Left lobe of liver (tissue), 2 donors: Measurements from ENCODE around the gene ZNG1F. TPM values are rescaled to one million over a fixed set of nuclear protein-coding genes. Genes with fewer than 3 reads are reported as not detected.
"Not testable (repeated sequence)": the region's sequence is repeated elsewhere in the genome, so short reads cannot be mapped to it uniquely, and the experiment has no call there.

Source experiments
- ATAC-seq: fragments of 200-7000 bp; cut with Tn5 transposase; one replicate; pipeline ENCODE4 v1.9.1; 2020; ENCODE audit warnings: mild to moderate bottlenecking, moderate library complexity
- DNase-seq: peaks from one replicate; pipeline ENCODE4 v3.0.0-alpha.2; 2020; ENCODE audit warnings: low spot score
- total RNA-seq: library from RNA; stranded (reverse); gene quantifications from one replicate; pipeline ENCODE4 v1.2.1, GENCODE V29; 2021
- donor health status: DM: no; HTN: no; CAD: no; lungs with moderate emphysema.
- donor health status: DM: no; HTN: yes; CAD: no.

Gene ZNG1F
- total RNA-seq: 2.0 TPM

GRCh38 chr9:41189217-41189616, at the start of gene ZNG1F:
TSS of gene ZNG1F (minus strand) at chr9:41189317. CDS start at chr9:41189258, 59 bp downstream.
- not testable (repeated sequence) for DNase-seq

DNA sequence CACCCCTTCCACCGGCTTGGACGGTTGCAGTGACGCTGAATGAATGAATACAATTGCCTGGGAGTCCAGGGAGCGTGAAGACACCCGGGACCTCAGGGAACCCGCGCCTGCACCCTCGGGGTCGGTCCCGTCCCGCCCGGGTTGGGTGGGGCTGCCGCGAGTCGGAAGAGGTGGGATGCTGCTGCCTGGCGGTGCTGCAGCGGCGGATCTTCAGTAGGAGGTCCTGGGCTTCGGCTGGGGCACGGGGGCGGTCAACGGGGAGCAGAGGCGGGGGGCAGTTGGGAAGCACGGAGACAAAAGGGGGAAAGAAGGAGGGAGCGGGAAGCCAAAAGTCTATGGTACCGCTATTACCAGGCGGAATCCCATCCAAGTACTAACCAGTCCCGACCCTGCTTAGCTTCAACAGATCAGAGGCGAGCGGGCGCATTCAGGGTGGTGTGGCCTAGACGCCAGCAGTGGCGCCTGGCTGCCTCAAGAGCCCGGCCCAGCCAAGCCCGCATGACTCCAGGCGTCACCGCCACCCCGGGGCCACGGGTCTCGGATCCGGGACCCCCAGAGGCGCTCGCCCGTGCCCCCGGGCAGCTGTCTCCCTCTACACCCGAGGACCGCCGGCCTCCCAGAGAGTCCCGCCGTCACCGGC, 48.1 kb upstream of the ZNG1F start:
- DNase-seq, ATAC-seq: not testable (repeated sequence)

More at GRCh38 chr9:41189217-41189616, at the start of gene ZNG1F:
- not testable (repeated sequence) for ATAC-seq

GRCh38 chr9:41236486-41237109, 47.5 kb upstream of the ZNG1F start:
- ATAC-seq, DNase-seq: not testable (repeated sequence)

DNA sequence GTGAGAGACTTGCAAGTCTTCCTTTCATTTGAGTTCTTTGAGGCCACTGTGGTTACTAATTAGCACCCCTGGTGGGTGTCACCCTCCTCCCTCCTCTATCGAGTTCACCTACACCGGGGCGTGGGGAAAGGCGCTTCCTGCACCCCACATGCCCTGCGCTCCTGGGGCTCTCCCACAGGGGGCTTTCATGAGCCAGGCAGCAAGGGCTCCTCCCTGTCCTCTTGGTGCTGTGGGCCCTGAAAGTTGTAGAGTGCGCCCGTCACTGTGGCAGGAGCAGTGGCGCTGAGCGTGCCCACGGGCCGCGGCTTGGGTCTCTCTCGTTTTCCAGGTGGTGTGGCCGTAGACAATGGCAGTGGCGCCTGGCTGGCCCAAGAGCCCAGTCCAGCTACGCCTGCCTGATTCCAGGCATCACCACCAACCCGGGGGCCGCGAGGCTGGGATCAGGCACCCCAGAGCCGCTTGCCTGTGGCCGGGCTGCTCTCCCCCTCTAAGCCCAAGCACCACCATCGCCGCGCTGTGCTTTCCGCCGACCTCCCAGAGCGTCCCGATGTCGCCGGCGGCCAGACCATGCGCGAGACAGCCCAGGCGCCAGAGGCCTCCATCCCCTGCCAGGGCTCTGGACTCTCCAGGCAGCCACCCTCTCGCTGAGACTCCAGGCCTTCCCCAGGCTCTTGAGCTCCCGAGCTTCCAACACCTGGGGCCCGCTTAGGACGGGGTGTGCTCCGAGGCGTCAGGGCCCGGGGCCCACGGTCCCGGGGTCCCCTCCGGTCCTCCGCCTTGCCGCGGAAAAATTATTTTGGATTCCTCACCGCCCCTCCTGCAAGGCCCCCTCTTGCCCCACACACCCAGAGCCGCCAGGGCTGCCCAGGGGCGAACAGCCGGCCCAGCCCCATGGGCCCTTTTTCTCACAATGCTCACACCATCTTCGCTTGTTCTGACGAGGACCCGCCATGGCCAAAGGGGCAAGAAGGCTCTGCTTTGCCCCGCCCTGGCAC, 46.0 kb upstream of the ZNG1F start:
- not testable (repeated sequence) for DNase-seq
- peak; percentile 48 for ATAC-seq

DNA sequence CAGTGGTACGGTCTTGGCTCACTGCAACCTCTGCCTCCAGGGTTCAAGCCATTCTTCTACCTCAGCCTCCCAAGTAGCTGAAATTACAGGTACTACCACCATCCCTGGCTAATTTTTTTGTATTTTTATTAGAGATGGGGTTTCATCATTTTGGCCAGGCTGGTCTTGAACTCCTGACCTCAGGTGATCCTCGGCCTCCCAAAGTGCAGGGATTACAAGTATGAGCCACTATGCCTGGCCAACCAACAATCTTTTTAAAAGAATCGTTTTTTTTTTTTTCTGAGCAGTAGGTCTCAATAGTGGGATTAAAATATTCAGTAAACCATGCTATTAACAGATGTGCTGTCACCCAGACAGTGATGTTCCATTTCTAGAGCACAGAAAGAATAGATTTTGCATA, 45.1 kb upstream of the ZNG1F start:
- not testable (repeated sequence) for DNase-seq, ATAC-seq

DNA sequence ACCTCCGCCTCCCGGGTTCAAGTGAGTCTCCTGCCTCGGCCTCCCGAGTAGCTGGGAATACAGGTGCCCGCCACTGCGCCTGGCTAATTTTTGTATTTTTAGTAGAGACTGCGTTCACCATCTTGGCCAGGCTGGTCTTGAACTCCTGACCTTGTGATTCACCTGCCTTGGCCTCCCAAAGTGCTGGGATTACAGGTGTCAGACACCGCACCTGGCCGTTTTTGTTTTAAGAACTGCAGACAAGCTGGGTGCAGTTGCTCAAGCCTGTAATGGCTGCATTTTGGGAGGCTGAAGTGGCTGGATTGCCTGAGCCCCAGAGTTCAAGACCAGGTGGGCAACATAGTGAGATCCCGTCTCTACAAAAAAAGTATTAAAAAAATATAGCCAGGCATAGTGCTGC, 43.2 kb upstream of the ZNG1F start:
- peak; percentile 52 for DNase-seq
- ATAC-seq: peak; percentile 44

GRCh38 chr9:41230418-41230817, 41.3 kb upstream of the ZNG1F start:
- peak; percentile 24 for ATAC-seq
- DNase-seq: not testable (repeated sequence)

DNA sequence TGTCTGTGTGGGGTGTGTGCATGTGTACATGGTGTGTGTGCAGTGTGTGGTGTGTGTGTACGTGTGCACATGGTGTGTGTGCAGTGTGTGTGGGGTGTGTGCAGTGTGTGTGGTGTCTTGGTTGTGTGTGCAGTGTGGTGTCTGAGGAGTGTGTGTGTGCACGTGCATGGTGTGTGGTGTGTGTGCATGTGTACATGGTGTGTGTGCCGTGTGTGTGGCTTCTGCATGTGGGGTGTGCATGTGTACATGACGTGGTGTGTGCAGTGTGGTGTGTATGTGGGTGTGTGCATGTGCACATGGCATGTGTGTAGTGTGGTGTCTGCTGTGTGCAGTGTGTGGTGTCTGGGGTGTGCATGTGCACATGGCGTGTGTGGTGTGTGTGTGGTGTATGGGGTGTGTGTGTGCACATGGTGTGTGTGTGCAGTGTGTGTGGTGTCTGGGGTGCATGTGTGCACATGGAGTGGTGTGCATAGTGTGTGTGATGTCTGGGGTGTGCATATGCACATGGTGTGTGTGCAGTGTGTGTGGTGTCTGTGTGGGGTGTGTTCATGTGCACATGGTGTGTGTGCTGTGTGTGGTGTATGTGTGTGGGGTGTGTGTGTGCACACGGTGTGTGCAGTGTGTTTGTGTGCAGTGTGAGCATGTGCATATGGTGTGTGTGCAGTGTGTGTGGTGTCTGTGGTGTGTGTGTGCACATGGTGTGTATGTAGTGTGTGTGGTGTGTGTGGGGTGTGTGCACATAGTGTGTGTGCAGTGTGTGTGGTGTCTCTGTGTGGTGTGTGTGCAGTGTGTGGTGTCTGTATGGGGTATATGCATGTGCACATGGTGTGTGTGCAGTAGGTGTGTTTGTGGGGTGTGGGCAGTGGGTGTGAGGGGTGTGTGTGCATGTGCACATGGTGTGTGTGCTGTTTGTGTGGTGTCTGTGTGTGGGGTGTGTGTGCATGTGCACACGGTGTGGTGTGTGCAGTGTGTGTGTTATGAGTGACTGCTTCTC, 40.6 kb upstream of the ZNG1F start:
- ATAC-seq (peak; percentile 73), DNase-seq (no peak)

GRCh38 chr9:41219831-41220230, 30.7 kb upstream of the ZNG1F start:
- ATAC-seq, DNase-seq: not testable (repeated sequence)

DNA sequence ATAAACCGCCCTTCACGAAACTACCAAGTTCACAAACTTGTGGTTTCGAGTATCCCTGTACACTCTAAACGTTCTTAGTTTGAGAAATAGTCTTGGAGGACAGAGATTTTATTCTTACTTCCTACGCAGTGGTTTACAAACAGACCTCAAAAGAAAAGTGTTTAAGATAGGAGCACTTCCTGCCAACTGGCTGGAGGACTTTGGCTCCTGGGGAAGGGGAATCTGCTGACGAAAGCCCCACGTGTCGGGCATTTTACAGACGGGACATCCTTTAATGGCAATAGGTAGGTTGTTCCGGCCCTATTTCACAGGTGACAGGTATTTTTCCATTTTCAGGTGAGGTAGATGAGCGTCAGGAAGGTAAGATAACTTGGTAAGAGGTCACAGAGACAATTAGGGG, 678 bp downstream of the ZNG1F start:
- ATAC-seq: peak; percentile 57
- not testable (repeated sequence) for DNase-seq

GRCh38 chr9:41174994-41175393, 14.1 kb downstream of the ZNG1F start:
- ATAC-seq, DNase-seq: not testable (repeated sequence)

- DNase-seq, ATAC-seq: not testable (repeated sequence)
Observed at GRCh38 chr9:41150116-41150515, 39.0 kb downstream of the ZNG1F start.

GRCh38 chr9:41141878-41142277, 47.2 kb downstream of the ZNG1F start:
- ATAC-seq, DNase-seq: not testable (repeated sequence)

DNA sequence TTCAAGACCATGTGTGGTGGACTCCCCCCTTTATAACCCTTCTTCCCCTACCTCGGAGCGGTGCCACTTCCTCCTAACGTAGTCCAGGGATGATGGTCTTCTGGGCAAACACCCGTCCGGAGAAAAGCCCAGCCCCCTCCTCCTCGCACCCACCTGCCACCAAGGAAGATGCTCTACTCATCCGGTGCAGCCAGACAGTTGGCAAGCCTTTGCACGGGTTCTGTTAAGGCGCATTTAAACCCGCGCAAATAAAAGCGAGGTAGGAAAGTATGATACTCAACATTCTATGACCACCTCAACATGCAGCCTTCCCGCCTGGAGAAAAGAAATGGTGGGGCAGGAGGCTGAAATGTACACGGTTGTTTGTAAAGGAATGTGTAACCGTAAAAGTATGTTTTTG, 60.5 kb downstream of the ZNG1F start, which contains the start of gene FOXD4L6:
Gene FOXD4L6 (minus strand): TSS at position 101 of the 400 bp plus-strand sequence. CDS start 298 bp downstream, outside the sequence.
- not testable (repeated sequence) for DNase-seq, ATAC-seq

- DNase-seq, ATAC-seq: not testable (repeated sequence)
Observed at GRCh38 chr9:41126746-41127446, 62.2 kb downstream of the ZNG1F start.

DNA sequence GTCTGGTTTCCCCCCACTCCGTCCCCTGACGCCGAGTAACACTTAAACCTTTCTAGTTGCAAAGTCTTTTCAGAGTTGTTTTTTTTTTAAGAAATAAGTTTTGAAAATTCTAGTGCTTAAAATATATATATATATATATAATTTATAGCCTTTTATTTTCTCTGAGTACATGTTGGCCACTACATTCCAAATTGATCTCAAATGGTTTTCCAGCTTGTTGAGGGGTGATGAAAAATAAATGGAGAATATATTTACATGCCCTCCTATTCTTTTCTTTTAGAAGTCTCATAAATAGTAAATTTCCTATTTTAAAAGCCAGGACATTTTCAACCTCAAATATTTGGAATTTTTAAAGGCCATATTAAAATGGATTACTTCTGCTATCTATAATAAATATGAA, 63.2 kb downstream of the ZNG1F start:
- not testable (repeated sequence) for DNase-seq, ATAC-seq

- DNase-seq, ATAC-seq: not testable (repeated sequence)
Observed at GRCh38 chr9:41125109-41125658, 63.9 kb downstream of the ZNG1F start.
